HL-60 (cell line): ENCODE measurements around the gene ZNF273.

Experiments
- GABPA ChIP-seq: IDR thresholded peaks from 2 replicates; pipeline ENCODE4 v1.6.1; 2012; ENCODE audit warnings: low read depth
- REST ChIP-seq: IDR thresholded peaks from 2 replicates; pipeline ENCODE4 v1.6.1; 2012; ENCODE audit warnings: low read depth; ENCODE audit not compliant: insufficient replicate concordance

- TF ChIP-seq GABPA (no peak), REST (no peak)
These were observed 24.4 kb upstream of the ZNF273 start for GRCh38 chr7:64878684-64879083.
